Measurements from ENCODE around the gene PHACTR1.

Gene PHACTR1

GRCh38 chr6:13332349-13332706, 615.8 kb downstream of the PHACTR1 start:
- no peak for DNase-seq

DNA sequence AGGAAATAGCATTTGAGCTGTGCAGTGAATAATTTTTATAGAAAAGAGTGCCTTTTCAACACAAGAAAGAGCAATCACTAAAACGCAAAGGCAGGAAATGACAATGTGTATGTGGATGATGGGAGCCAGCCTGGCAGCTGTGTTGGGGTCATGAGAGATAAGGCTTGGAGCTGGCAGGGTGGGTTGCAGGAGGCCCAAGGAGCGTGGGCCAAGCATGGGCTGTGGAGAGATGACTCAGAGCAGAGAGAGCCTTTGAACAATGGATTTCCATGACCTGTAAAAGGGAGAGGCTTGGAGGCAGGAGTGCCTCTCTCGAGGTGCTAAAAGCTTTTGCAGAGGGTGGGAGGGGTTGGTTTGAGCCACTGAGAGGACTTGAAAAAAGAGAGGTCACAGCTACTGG, 618.4 kb downstream of the PHACTR1 start:
- no peak for DNase-seq

DNA sequence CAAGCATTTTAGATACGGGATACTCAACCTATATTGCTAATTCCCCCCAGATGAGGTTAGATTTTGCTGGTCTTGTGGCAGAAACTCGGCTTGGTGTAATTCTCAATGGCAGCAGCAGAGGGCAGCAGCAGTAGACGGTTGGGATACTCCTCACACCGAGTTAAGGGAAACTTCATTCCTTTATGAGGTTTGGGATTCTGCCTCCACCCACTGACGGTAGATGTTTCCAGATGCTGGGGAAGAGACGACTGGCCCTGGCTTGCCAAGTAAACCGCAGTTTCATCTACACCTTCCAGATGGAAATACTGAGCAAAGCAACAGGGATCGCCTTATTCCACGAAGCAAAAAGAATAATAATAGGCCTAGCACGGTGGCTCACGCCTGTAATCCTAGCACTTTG, 620.0 kb downstream of the PHACTR1 start:
- DNase-seq, result peak; percentile 77 to 82

DNA sequence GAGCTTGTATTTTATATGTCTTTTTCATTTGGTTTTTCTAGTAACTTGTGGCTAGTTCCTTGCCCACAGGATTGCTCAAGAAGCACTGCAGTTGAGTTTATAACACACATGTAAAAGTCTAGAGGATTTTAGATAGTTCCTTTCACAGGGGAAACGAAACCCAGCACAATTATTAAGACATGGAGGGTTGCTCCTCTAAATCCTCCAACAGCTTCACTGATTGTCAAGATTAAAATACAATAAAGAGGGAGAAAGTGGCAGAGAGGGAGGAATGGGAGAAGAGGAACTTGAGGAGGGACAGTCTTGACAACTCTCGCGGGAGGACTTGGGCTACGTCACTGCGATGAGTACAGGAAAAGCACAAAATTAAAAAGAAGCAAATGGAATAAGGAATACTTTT, 621.5 kb downstream of the PHACTR1 start:
- no peak for DNase-seq
